Retina (tissue), 1 donor: ENCODE measurements around the gene CD209.
A peak's percentile ranks its signal among the peaks of the same experiment; 100 is the strongest.
"Not testable (repeated sequence)": the region's sequence is repeated elsewhere in the genome, so short reads cannot be mapped to it uniquely, and the experiment has no call there.

Experiments
- DNase-seq: peaks from one replicate; pipeline ENCODE4 v3.0.0-alpha.2; 2016

The CD209 gene

DNA sequence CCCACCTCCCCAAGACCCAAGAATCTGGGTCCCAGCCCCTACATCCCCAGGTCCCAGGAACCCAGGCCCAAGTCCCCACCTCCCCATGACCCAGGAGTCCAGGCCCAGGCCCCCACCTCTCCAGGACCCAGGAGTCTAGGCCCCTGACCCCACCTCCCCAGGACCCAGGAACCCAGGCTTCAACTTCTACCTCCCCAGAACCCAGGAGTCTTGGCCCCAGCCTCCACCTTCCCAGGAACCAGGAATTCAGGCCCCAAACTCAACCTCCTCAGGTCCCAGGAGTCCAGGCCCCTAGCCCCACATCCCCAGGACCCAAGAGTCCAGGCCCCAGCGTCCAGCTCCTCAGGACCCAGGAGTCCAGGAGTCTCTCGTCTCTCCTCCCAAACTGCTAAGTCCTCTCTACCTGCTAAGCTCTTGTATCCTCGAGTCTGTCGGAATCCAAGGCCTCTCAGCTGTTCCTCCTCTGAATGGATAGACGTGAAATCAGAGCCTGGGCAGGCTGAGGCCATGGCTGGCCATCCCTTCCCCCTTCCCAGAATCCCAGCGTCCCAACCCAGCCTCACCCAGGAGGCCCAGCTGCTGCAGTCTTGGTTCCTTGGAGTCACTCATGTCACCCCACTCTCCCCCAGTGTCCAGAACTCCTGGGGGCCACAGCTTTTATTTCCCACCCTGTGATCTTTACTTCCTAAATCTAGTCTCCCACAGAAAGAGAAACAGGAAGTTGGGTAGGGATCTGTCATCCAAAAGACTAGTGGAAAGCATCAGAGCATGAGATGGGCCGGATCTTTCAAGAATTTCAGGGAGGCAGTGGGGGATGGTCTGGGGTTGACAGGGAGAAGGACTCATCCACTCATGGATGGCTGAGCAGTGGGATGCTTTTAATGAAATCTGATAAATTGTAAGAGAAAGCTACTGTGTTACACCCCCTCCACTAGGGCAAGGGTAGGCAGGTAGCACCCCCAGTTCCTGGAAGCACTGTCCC, at the start of gene CD209:
TSS of gene CD209 (minus strand) at position 632 of the 982 bp plus-strand sequence. CDS start at position 609, 23 bp downstream.
- no peak for DNase-seq

DNA sequence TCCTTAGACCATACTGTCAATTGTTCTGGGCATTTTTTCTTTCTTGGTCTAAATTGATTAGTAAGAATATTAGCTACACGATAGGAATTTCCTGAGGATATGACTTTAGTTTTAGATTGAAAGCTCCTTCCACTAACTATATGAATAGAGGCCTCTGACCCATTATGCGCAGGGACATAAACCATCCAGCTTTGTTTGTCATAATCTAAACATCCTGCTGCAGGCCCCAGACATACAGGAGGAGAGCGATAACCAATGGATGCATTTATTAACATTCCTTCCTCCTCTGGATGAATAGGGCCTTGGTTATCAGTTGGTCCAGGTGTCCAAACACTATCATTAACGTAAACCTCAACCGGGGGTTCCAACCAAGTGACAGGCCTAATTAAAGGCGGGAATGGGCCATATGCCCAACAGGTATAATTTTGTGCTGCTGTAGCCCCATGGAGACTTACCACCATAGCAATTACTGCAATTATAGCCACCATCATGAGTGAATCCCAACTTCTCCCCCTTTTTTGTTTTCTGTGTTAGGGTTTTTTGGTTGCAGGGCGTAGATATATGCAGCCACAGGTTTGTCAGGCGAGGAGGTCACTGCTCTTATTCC, 48.3 kb upstream of the CD209 start:
- no peak for DNase-seq

GRCh38 chr19:7793493-7793892, 46.2 kb upstream of the CD209 start:
- no peak for DNase-seq

- DNase-seq = not testable (repeated sequence)
Observed at GRCh38 chr19:7792701-7793100, 45.4 kb upstream of the CD209 start.

- DNase-seq = no peak
Observed at GRCh38 chr19:7792281-7792680, 44.9 kb upstream of the CD209 start.

- DNase-seq = no peak
Observed at GRCh38 chr19:7790416-7790815, 43.1 kb upstream of the CD209 start.

DNA sequence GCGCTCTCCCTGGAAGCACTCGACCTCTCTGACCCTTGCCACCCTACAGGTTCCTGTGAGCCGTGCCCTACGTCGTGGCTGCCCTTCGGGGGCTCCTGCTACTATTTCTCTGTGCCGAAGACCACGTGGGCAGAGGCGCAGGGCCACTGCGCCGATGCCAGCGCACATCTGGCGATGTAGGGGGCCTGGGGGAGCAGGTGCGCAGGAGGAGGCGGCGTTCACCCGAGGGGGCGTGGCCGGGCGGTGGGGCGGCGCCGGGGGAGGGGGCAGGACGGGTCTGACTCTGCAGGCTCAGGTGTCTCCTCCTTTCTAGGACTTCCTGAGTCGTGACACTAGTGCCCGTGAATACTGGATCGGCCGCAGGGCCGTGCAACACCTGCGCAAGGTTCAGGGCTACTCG, 42.1 kb upstream of the CD209 start:
- no peak for DNase-seq

- DNase-seq = no peak
Observed at GRCh38 chr19:7788933-7789323, 41.6 kb upstream of the CD209 start.

DNA sequence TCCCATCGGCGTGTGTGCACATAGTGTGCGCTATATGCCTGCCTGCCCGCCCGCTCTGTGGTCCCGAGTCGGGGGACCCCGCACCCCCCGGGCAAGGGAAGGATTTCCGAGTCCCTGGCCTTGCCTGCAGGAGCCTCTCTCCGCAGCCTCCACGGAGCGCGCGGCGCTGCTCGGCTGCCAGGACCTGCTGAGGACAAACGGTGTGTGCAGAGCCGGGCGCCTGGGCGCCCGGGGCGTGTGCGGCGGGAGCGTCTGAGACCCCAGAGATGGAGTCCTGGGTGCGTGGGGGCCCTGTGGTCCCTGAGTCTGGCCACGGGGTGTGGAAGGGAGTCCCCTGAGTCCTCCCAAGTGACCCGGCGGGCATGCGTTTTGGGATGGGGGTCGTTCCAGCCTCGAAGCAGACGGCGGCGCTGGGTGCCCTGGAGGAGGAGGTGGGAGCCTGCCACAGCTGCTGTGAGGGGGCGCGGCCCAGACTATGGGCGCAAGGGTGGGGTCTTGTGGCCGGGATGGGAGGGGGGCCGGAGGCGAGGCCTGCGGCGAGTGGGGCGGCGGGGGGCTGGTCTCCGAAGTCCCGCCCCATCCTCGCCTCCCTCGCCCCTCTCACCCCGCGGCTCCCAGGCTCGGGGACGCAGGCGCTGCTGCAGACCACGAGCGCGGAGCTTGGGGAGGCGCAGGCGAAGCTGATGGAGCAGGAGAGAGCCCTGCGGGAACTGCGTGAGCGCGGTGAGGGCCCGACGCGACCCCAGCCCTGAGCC, 41.0 kb upstream of the CD209 start:
- DNase-seq = peak; percentile 62

- DNase-seq = no peak
Observed at GRCh38 chr19:7787602-7788177, 40.4 kb upstream of the CD209 start.

DNA sequence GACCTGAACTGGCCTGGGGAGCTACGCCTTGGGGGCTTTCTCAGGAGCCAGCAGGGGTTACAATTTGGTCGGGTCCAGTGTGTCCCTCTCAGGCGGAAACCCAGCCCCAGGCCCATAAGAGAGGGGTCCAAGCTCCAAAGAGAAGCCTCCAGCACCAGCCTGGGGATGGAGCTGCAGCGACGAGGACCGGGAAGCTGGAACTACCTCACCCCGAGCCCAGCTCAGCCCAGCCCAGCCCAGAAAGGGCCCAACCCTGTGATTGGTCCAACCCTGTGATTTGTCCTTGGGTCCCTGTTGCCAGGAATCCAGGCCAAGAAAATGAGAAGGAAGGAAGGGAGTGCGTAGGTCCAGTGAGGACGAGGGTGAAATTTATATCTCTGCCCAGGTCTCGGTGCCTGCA, 39.8 kb upstream of the CD209 start:
- DNase-seq = no peak

DNA sequence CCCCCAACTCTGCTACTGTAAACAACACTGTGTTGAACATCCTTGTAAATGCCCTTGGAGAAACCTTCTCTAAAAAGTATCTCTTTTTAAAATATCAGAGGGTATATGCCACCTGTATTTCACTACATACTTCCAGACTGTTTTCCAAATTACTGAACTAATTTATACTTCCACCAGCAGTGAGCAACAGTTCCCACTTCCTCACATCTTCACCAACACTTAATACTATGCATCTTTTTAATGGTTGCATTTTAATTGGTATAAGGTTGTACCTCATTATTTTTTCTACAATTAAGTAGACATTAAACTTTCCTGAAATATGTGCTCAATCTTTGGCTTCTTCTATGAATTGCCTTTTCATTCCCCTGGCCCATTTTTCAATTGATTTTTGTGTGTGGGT, 37.5 kb upstream of the CD209 start:
- DNase-seq = no peak

DNA sequence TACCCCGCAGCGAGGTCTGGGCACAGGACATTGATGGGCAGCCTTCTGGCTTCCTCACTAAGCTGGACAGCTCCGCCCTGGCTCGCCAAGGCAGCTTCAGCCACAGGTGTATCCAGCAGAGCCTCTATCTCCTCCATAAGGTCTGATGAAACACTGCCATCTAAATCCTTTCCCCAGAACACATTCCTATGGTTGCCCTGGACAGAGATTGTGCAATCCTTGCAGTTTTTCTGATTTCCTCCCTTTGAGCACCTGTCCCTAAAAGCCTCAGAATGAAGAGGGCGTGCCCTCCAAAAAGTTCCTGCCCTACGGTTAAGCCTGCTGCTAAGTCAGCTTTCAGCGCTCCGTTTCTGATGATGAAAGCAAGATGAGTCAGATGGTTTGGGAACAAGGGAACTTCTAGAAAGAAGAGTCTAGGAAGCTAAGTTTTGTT, 36.7 kb upstream of the CD209 start:
- DNase-seq = no peak

DNA sequence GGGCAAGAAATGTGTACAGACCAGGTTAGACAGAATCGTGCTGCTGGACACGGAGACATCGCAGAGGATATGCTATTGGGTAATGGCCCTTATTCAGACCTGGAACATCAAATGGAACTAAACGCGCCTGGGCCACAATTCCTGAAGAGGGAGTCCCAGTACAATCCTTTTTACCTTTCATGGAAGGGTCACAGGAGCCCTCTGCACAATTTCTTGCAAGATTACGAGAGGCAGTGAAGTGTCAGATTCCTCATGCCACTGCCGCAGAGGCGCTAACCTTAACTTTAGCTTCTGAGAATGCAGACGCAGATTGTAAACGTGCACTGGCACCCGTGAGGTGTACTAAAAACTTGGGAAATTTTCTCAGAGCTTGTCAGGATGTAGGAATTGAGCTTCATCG, 33.8 kb upstream of the CD209 start:
- no peak for DNase-seq

DNA sequence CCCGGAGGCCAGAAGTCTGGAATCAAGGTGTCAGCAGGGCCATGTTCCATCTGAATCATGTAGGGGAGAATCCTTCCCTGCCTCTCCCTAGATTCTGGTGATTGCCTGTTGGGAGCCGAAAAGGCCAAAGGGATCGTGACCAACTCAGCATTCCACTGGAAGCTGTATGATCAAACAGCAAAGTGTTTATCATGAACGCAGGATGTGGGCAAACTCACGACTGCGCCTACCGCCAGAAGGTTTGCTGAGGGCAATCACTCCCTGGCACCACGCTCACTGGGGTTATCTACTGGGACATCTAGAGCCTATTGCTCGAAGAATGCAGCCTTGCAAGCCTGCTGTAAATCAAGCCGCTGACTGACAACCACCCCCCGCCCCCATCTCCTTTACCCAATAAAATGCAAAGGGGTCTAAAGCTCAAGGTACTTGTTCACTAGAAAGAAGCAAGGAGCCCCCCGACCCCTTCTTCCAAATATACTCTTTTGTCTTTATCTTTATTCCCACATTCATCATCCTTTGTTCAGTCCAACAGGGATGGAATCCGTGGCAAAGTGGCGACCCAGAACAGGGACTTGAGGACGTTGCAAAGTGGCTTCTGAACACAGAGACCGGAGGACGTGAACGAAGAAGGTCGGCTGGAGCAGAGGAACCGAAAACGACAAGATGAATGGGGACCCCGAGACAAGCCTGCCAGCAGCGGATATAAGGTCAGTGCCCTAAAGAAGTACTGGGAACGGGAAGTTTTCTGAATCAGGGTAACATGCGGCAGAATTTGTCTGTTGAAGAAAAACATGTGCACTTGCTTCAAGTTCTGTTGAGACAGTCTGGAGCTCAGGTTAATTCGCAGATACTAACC, 32.5 kb upstream of the CD209 start:
- no peak for DNase-seq

- no peak for DNase-seq
Observed at GRCh38 chr19:7778081-7778480, 30.7 kb upstream of the CD209 start.

DNA sequence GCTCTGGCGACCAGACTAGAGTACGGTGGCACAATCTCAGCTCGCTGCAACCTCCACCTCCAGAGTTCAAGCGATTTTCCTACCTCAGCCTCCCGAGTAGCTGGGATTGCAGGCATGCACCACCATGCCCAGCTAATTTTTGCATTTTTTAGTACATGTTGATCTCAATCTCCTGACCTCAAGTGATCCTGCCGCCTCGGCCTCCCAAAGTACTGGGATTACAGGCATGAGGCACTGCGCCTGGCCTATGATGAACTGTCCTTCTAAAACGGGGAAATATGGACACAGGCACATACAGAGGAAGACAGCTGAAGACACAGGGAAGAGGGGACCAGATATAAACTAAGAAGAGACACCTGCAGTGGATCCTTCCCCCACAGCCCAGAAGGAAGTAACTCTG, 28.4 kb upstream of the CD209 start:
- no peak for DNase-seq

- no peak for DNase-seq
Observed at GRCh38 chr19:7773841-7774240, 26.5 kb upstream of the CD209 start.

DNA sequence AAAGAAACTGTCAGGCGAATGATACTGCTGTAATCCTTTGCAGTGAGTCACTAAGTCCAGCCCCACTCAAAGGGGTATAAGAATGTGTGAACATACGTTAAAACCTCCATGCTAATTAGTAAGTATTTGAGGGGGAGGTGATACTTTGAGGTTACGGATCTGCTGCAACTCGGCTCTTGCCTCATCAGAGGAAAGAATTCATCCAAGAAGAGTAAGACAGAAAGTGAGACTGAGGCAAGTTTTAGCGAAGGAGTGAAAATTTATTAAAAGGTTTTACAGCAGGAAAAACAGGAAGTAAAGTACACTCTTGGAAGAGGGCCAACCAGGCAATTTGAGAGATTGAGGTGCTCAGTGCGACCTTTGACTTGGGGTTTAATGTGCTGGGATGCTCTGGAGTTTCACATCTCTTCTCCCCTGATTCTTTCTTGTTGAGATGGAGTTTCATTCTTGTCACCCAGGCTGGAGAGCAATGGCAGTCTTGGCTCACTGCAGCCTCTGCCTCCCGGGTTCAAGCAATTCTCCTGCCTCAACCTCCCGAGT, 25.5 kb upstream of the CD209 start:
- DNase-seq = no peak

GRCh38 chr19:7771072-7771471, 23.7 kb upstream of the CD209 start:
- no peak for DNase-seq

DNA sequence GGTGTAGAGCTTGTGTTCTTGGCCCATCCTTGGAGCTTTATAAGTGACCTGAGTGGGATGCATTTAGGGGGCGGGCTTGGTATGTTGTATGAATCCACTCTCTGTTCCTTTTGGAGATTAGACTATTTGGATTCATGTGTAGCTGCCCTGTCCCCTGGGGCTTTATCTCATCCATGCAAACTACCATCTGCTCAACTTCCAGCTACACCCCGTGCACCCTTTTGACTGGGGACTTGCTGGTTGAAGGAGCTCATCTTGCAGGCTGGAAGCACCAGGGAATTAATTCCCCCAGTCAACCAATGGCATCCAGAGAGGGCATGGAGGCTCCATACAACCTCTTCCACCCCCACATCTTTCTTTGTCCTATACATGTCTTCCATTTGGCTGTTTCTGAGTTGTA, 21.8 kb upstream of the CD209 start:
- no peak for DNase-seq

GRCh38 chr19:7767487-7767886, 20.2 kb upstream of the CD209 start:
- DNase-seq = no peak
